Neural progenitor cell (in vitro differentiated cells): ENCODE measurements around the gene ITGA8.

Experiments used
- CTCF ChIP-seq: fragments of 200-600 bp; sonication (generic); IDR thresholded peaks from 2 replicates; pipeline ENCODE4 v1.5.1; 2017; ENCODE audit warnings: antibody characterized with exemption, mild to moderate bottlenecking
- EZH2 ChIP-seq: fragments of 200-600 bp; sonication (generic); IDR thresholded peaks from 2 replicates; pipeline ENCODE4 v1.6.1; 2017; ENCODE audit warnings: antibody characterized with exemption, mild to moderate bottlenecking, moderate library complexity

- TF ChIP-seq CTCF (no peak), EZH2 (no peak)
Observed at GRCh38 chr10:15703944-15704580, 15.7 kb downstream of the ITGA8 start.
